ENCODE results near the gene MRPL14. TPM values are rescaled to one million over a fixed set of nuclear protein-coding genes. Genes with fewer than 3 reads are reported as not detected.

Gene MRPL14
- total RNA-seq, 1 experiment from 2014 or later = 69.6 TPM

DNA sequence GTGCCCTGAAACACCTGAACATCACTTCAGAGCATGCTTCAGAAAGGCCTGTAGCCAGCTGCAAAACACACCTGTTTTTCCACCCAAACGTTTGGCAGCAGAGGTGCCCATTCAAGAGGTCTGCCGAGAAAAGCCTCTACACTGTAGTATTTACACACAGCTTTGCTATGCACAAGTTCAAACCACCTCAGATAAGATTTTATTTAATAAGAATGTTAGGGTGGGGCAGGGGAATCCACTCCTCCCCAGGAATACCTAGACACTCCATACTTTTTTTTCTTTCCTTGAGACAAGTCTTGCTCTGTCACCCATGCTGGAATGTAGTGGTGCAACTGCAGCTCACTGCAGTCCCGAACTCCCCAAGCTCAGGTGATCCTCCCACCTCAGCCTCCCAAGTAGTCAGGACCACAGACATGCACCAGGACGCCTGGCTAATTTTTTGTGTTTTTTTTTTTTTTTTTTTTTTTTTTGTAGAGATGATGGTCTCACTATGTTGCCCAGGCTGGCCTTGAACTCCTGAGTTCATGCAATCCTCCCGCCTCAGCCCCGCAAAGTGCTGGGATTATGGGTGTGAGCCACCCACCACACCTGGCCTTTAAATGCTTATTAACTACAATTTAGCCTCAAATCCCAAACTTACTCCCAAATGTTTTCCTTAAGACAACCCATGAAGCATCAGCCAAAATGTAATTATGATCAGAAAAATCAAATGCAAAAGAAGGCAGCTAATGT, 9.7 kb downstream of the MRPL14 start:
- no TSS peak for BruUV-seq (replicated peaks)
- no peak overlapping the region for H3K27ac ChIP-seq (ENCODE audit: low read depth, low read length)
- no peak overlapping the region for H3K4me3 ChIP-seq (replicated peaks in 1 of 2; ENCODE audit: low read depth in 1 of 2, low read length in 2 of 2)
- no peaks in the 10 kb centered on the region for H3K27me3 ChIP-seq (ENCODE audit: insufficient read depth, low read length)
- H3K79me2 ChIP-seq (ENCODE audit: insufficient read depth, low read length) = peaks cover 93% of the 10 kb centered on the region
- peaks cover 10 to 30% of the 10 kb centered on the region in 2 experiments; a peak in 3 of 4 replicates for H3K36me3 ChIP-seq (ENCODE audit: control insufficient read depth in 1 of 2, insufficient read depth in 2 of 2, low read length in 2 of 2)
- H3K4me1 ChIP-seq (ENCODE audit: control insufficient read depth in 1 of 2, insufficient read depth in 2 of 2, low read length in 2 of 2) = no peaks in the 10 kb centered on the region
- CTCF ChIA-PET = no interaction called here
- TF ChIP-seq, protein P1, sequence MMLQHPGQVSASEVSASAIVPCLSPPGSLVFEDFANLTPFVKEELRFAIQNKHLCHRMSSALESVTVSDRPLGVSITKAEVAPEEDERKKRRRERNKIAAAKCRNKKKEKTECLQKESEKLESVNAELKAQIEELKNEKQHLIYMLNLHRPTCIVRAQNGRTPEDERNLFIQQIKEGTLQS (IDR thresholded peaks at IDR 0.05) = no peak
- TF ChIP-seq TCF7L2 (IDR thresholded peaks at IDR 0.05; ENCODE audit: borderline replicate concordance, extremely low read depth, insufficient read depth, insufficient read length) = no peak
- no peak for TF ChIP-seq POLR2A (IDR thresholded peaks at IDR 0.05; ENCODE audit: borderline replicate concordance, extremely low read depth, insufficient read depth, insufficient read length)
- no peak for TF ChIP-seq POLR2AphosphoS5 (IDR thresholded peaks at IDR 0.05; ENCODE audit: low read depth, low read length)
- TF ChIP-seq, protein P2, sequence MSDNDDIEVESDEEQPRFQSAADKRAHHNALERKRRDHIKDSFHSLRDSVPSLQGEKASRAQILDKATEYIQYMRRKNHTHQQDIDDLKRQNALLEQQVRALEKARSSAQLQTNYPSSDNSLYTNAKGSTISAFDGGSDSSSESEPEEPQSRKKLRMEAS (IDR thresholded peaks at IDR 0.05) = no peak
- TF ChIP-seq ELF1 (IDR thresholded peaks at IDR 0.05; ENCODE audit: borderline replicate concordance, low read depth) = no peak
- TF ChIP-seq, protein P3, sequence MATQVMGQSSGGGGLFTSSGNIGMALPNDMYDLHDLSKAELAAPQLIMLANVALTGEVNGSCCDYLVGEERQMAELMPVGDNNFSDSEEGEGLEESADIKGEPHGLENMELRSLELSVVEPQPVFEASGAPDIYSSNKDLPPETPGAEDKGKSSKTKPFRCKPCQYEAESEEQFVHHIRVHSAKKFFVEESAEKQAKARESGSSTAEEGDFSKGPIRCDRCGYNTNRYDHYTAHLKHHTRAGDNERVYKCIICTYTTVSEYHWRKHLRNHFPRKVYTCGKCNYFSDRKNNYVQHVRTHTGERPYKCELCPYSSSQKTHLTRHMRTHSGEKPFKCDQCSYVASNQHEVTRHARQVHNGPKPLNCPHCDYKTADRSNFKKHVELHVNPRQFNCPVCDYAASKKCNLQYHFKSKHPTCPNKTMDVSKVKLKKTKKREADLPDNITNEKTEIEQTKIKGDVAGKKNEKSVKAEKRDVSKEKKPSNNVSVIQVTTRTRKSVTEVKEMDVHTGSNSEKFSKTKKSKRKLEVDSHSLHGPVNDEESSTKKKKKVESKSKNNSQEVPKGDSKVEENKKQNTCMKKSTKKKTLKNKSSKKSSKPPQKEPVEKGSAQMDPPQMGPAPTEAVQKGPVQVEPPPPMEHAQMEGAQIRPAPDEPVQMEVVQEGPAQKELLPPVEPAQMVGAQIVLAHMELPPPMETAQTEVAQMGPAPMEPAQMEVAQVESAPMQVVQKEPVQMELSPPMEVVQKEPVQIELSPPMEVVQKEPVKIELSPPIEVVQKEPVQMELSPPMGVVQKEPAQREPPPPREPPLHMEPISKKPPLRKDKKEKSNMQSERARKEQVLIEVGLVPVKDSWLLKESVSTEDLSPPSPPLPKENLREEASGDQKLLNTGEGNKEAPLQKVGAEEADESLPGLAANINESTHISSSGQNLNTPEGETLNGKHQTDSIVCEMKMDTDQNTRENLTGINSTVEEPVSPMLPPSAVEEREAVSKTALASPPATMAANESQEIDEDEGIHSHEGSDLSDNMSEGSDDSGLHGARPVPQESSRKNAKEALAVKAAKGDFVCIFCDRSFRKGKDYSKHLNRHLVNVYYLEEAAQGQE (IDR thresholded peaks at IDR 0.05; ENCODE audit: low read depth) = no peak
- TF ChIP-seq EZH2 (IDR thresholded peaks at IDR 0.05) = no peak
- no peak for TF ChIP-seq SRF (IDR thresholded peaks at IDR 0.05; ENCODE audit: low read depth)
- no peak for TF ChIP-seq EZH2phosphoT487 (IDR thresholded peaks at IDR 0.05; ENCODE audit: borderline replicate concordance)
- TF ChIP-seq, protein P4, sequence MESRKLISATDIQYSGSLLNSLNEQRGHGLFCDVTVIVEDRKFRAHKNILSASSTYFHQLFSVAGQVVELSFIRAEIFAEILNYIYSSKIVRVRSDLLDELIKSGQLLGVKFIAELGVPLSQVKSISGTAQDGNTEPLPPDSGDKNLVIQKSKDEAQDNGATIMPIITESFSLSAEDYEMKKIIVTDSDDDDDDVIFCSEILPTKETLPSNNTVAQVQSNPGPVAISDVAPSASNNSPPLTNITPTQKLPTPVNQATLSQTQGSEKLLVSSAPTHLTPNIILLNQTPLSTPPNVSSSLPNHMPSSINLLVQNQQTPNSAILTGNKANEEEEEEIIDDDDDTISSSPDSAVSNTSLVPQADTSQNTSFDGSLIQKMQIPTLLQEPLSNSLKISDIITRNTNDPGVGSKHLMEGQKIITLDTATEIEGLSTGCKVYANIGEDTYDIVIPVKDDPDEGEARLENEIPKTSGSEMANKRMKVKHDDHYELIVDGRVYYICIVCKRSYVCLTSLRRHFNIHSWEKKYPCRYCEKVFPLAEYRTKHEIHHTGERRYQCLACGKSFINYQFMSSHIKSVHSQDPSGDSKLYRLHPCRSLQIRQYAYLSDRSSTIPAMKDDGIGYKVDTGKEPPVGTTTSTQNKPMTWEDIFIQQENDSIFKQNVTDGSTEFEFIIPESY (IDR thresholded peaks at IDR 0.05; ENCODE audit: extremely low read depth, insufficient replicate concordance, low read length) = no peak
- TF ChIP-seq ZNF274 (IDR thresholded peaks at IDR 0.05; ENCODE audit: low read depth, low read length) = no peak
- TF ChIP-seq, protein P5, sequence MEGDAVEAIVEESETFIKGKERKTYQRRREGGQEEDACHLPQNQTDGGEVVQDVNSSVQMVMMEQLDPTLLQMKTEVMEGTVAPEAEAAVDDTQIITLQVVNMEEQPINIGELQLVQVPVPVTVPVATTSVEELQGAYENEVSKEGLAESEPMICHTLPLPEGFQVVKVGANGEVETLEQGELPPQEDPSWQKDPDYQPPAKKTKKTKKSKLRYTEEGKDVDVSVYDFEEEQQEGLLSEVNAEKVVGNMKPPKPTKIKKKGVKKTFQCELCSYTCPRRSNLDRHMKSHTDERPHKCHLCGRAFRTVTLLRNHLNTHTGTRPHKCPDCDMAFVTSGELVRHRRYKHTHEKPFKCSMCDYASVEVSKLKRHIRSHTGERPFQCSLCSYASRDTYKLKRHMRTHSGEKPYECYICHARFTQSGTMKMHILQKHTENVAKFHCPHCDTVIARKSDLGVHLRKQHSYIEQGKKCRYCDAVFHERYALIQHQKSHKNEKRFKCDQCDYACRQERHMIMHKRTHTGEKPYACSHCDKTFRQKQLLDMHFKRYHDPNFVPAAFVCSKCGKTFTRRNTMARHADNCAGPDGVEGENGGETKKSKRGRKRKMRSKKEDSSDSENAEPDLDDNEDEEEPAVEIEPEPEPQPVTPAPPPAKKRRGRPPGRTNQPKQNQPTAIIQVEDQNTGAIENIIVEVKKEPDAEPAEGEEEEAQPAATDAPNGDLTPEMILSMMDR (IDR thresholded peaks at IDR 0.05 in 2 of 3, conservative IDR thresholded peaks at IDR 0.05 in 1 of 3; ENCODE audit: borderline replicate concordance in 1 of 3, insufficient read depth in 1 of 3, low read depth in 2 of 3, low read length in 2 of 3) = no peak
- no peak for TF ChIP-seq SIN3A (IDR thresholded peaks at IDR 0.05; ENCODE audit: low read depth)
- TF ChIP-seq YY1 (IDR thresholded peaks at IDR 0.05; ENCODE audit: extremely low read depth, insufficient replicate concordance, low read depth, low read length) = no peak
- intact Hi-C loops (cut with micrococcal nuclease) = no loop called here
- POLR2A ChIA-PET = interaction anchor here (0.7 kb wide), 1 partner anchor 498 kb away, joined by 3 read pairs; no protein-coding TSS in a partner anchor
- H3K4me2 ChIP-seq (ENCODE audit: low read length) = no peak overlapping the region
- no peaks in the 10 kb centered on the region for H3K9me2 ChIP-seq (ENCODE audit: insufficient read depth)
- DNase-seq (ENCODE audit: low read depth, low spot score) (no peak), ATAC-seq (no peak)
- peaks cover 11% of the 10 kb centered on the region; the same call in 1 of the 2 replicates for H4K20me1 ChIP-seq (ENCODE audit: insufficient read depth)
- H3K9me3 ChIP-seq (ENCODE audit: control insufficient read depth in 1 of 2, insufficient read depth in 1 of 2, low read depth in 1 of 2, low read length in 2 of 2) = no peaks in the 10 kb centered on the region
- RAD21 ChIA-PET (ENCODE audit: low non-redundant PET in 1 of 2, low total read pairs in 2 of 2, uncharacterized antibody in 2 of 2, unreplicated experiment in 2 of 2) = no interaction called here
- H2AFZ ChIP-seq (ENCODE audit: low read depth, low read length, poor library complexity, severe bottlenecking) = no peak overlapping the region
- no peak overlapping the region for H3K9ac ChIP-seq (ENCODE audit: low read length)

Data from HCT116 (cell line).